Ammon's horn (tissue), 1 donor: ENCODE results near the gene TPMT.
"Not testable (repeated sequence)": the region's sequence is repeated elsewhere in the genome, so short reads cannot be mapped to it uniquely, and the experiment has no call there.

Source experiments
- DNase-seq: peaks from one replicate; pipeline ENCODE4 v3.0.0-alpha.2; 2016; ENCODE audit warnings: low spot score

Gene TPMT

GRCh38 chr6:18154507-18155149, at the start of gene TPMT:
TPMT (minus strand) TSS chr6:18155077; CDS start chr6:18149127, 5,950 bp downstream.
- DNase-seq = no peak

GRCh38 chr6:18203786-18204185, 48.9 kb upstream of the TPMT start:
- no peak for DNase-seq

GRCh38 chr6:18192026-18192425, 37.1 kb upstream of the TPMT start:
- no peak for DNase-seq

- DNase-seq = no peak
Measured at GRCh38 chr6:18189196-18189595, 34.3 kb upstream of the TPMT start.

GRCh38 chr6:18187701-18188100, 32.8 kb upstream of the TPMT start:
- no peak for DNase-seq

- DNase-seq = no peak
Measured at GRCh38 chr6:18186540-18187250, 31.8 kb upstream of the TPMT start.

GRCh38 chr6:18186033-18186432, 31.2 kb upstream of the TPMT start:
- no peak for DNase-seq

GRCh38 chr6:18185624-18186023, 30.7 kb upstream of the TPMT start:
- no peak for DNase-seq

GRCh38 chr6:18183766-18184165, 28.9 kb upstream of the TPMT start:
- no peak for DNase-seq

GRCh38 chr6:18182568-18182967, 27.7 kb upstream of the TPMT start:
- no peak for DNase-seq

- DNase-seq = peak; percentile 68
Measured at GRCh38 chr6:18179770-18180356, 25.0 kb upstream of the TPMT start.

- no peak for DNase-seq
Measured at GRCh38 chr6:18178960-18179615, 24.2 kb upstream of the TPMT start.

GRCh38 chr6:18177286-18177965, 22.5 kb upstream of the TPMT start:
- no peak for DNase-seq

GRCh38 chr6:18176198-18176597, 21.3 kb upstream of the TPMT start:
- not testable (repeated sequence) for DNase-seq

GRCh38 chr6:18171871-18172270, 17.0 kb upstream of the TPMT start:
- DNase-seq = no peak

- no peak for DNase-seq
Measured at GRCh38 chr6:18168264-18168663, 13.4 kb upstream of the TPMT start.

GRCh38 chr6:18166312-18167036, 11.6 kb upstream of the TPMT start:
- no peak for DNase-seq

GRCh38 chr6:18165751-18166150, 10.9 kb upstream of the TPMT start:
- no peak for DNase-seq

- DNase-seq = no peak
Measured at GRCh38 chr6:18162401-18162800, 7.5 kb upstream of the TPMT start.

- DNase-seq = no peak
Measured at GRCh38 chr6:18161431-18161830, 6.6 kb upstream of the TPMT start.

- no peak for DNase-seq
Measured at GRCh38 chr6:18160911-18161310, 6.0 kb upstream of the TPMT start.
